ENCODE data around the gene ZNF497.

- TF ChIP-seq POLR2A (IDR thresholded peaks at IDR 0.05; ENCODE audit: insufficient read depth in 1 of 2, low read depth in 2 of 2, low read length in 2 of 2) (no peak), MAFK (conservative IDR thresholded peaks at IDR 0.05 in 1 of 2, IDR thresholded peaks at IDR 0.05 in 1 of 2; ENCODE audit: low read length in 2 of 2) (no peak), WIZ (CRISPR knock-in tag; IDR thresholded peaks at IDR 0.05) (no peak), ZFP37 (CRISPR knock-in tag; IDR thresholded peaks at IDR 0.05; ENCODE audit: borderline replicate concordance) (no peak), SRSF9 (IDR thresholded peaks at IDR 0.05; ENCODE audit: borderline replicate concordance, insufficient read depth, low read depth, low read length, poor library complexity, severe bottlenecking) (no peak), EP300 (IDR thresholded peaks at IDR 0.05; ENCODE audit: low read depth in 2 of 2, low read length in 2 of 2) (no peak), EP300 (CRISPR knock-in tag; IDR thresholded peaks at IDR 0.05; ENCODE audit: borderline replicate concordance) (no peak)
These were observed 26.9 kb downstream of the ZNF497 start for GRCh38 chr19:58335630-58336029.
